Peyer's patch (tissue), 4 donors: ENCODE results near the gene DNMT1.

Experiments used
- POLR2A ChIP-seq, 2 donors: fragments of 450-650 bp; IDR thresholded peaks; one replicate each; pipeline ENCODE4 v1.5.1; 2017; ENCODE audit warnings: antibody characterized with exemption in 2 of 2, mild to moderate bottlenecking in 2 of 2, moderate library complexity in 2 of 2
- TF ChIP-seq, protein P1 (sequence below), 6 experiments: fragments of 450-650 bp in 4 of 6; fragments of 200-600 bp in 2 of 6; sonication (generic) in 1 of 6; IDR thresholded peaks; one replicate each; pipeline ENCODE4 v1.5.1; 2017 to 2019; ENCODE audit warnings: antibody characterized with exemption in 6 of 6, mild to moderate bottlenecking in 3 of 6, moderate library complexity in 1 of 6

- peak in 1 of 2 donors; percentile 24 for TF ChIP-seq POLR2A (IDR thresholded peaks at IDR 0.05)
- TF ChIP-seq, protein P1, sequence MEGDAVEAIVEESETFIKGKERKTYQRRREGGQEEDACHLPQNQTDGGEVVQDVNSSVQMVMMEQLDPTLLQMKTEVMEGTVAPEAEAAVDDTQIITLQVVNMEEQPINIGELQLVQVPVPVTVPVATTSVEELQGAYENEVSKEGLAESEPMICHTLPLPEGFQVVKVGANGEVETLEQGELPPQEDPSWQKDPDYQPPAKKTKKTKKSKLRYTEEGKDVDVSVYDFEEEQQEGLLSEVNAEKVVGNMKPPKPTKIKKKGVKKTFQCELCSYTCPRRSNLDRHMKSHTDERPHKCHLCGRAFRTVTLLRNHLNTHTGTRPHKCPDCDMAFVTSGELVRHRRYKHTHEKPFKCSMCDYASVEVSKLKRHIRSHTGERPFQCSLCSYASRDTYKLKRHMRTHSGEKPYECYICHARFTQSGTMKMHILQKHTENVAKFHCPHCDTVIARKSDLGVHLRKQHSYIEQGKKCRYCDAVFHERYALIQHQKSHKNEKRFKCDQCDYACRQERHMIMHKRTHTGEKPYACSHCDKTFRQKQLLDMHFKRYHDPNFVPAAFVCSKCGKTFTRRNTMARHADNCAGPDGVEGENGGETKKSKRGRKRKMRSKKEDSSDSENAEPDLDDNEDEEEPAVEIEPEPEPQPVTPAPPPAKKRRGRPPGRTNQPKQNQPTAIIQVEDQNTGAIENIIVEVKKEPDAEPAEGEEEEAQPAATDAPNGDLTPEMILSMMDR (IDR thresholded peaks at IDR 0.05) = no peak
These were observed 89.9 kb downstream of the DNMT1 start for GRCh38 chr19:10104665-10105508.
